ENCODE results near the gene C3orf22. TPM values are rescaled to one million over a fixed set of nuclear protein-coding genes. Genes with fewer than 3 reads are reported as not detected.

C3orf22 gene
- total RNA-seq, 4 donors from 2014 or later: not detected

- Histone ChIP-seq H3K36me3 (no peaks in the 10 kb centered on the region), H3K27ac (no peak overlapping the region), H3K4me1 (no peaks in the 10 kb centered on the region), H3K4me3 (no peak overlapping the region), H3K9me3 (no peaks in the 10 kb centered on the region), H3K27me3 (no peaks in the 10 kb centered on the region)
- intact Hi-C loops (cut with DNase I; ENCODE audit: low total_unique reads): no loop called here
- DNase-seq: no peak
- no peak for TF ChIP-seq CTCF (IDR thresholded peaks at IDR 0.05)
- TF ChIP-seq POLR2A (IDR thresholded peaks at IDR 0.05): no peak
Observed at GRCh38 chr3:126567696-126568438, 9.1 kb upstream of the C3orf22 start.

GRCh38 chr3:126562737-126563276 is 4.1 kb upstream of the C3orf22 start:
- Histone ChIP-seq H3K27me3 (no peaks in the 10 kb centered on the region), H3K4me1 (no peaks in the 10 kb centered on the region), H3K36me3 (no peaks in the 10 kb centered on the region), H3K9me3 (no peaks in the 10 kb centered on the region), H3K27ac (no peak overlapping the region), H3K4me3 (no peak overlapping the region)
- DNase-seq: no peak
- TF ChIP-seq POLR2A (IDR thresholded peaks at IDR 0.05) (no peak), CTCF (IDR thresholded peaks at IDR 0.05) (no peak)
- intact Hi-C loops (cut with DNase I; ENCODE audit: low total_unique reads): no loop called here

GRCh38 chr3:126557761-126558160 is 971 bp downstream of the C3orf22 start:
- Histone ChIP-seq H3K4me1 (no peaks in the 10 kb centered on the region), H3K4me3 (no peak overlapping the region), H3K36me3 (no peaks in the 10 kb centered on the region), H3K27ac (no peak overlapping the region), H3K9me3 (no peaks in the 10 kb centered on the region), H3K27me3 (no peaks in the 10 kb centered on the region)
- DNase-seq: peak in 1 of 2 donors; percentile 5
- intact Hi-C loops (cut with DNase I; ENCODE audit: low total_unique reads): no loop called here
- TF ChIP-seq POLR2A (IDR thresholded peaks at IDR 0.05) (no peak), CTCF (IDR thresholded peaks at IDR 0.05) (no peak)

GRCh38 chr3:126557415-126557745 is 1.4 kb downstream of the C3orf22 start:
- DNase-seq: peak; percentile 5 to 8
- Histone ChIP-seq H3K27ac (no peak overlapping the region), H3K27me3 (no peaks in the 10 kb centered on the region), H3K36me3 (no peaks in the 10 kb centered on the region), H3K9me3 (no peaks in the 10 kb centered on the region), H3K4me1 (no peaks in the 10 kb centered on the region), H3K4me3 (no peak overlapping the region)
- TF ChIP-seq POLR2A (IDR thresholded peaks at IDR 0.05) (no peak), CTCF (IDR thresholded peaks at IDR 0.05) (no peak)
- intact Hi-C loops (cut with DNase I; ENCODE audit: low total_unique reads): no loop called here

GRCh38 chr3:126556637-126557414 is 1.9 kb downstream of the C3orf22 start:
- H3K4me3 ChIP-seq: no peak overlapping the region
- no peaks in the 10 kb centered on the region for H3K27me3 ChIP-seq
- H3K27ac ChIP-seq: no peak overlapping the region
- DNase-seq: peak; percentile 2 to 5
- TF ChIP-seq POLR2A (IDR thresholded peaks at IDR 0.05) (no peak), CTCF (IDR thresholded peaks at IDR 0.05) (no peak)
- no peaks in the 10 kb centered on the region for H3K4me1 ChIP-seq
- H3K9me3 ChIP-seq: no peaks in the 10 kb centered on the region
- intact Hi-C loops (cut with DNase I; ENCODE audit: low total_unique reads): no loop called here
- no peaks in the 10 kb centered on the region for H3K36me3 ChIP-seq

Measured in uterus (tissue), 4 donors.